Stimulated activated naive CD8-positive, alpha-beta T cell treated with anti-CD3 and anti-CD28 coated beads, Interleukin-15, amount 100 ng/mL, for 72 hours (primary cell): ENCODE data around the gene SOAT2.

Experiments
- ATAC-seq: fragments of 150-1000 bp; cut with Tn5 transposase; 2 replicates; pipeline ENCODE4 v1.10.0; 2021; ENCODE audit warnings: mild to moderate bottlenecking, moderate library complexity
- DNase-seq, 2 donors: peaks; one replicate each; pipeline ENCODE4 v3.0.0; 2021 to 2022
- H3K27ac Mint-ChIP-seq, 2 donors: one replicate each; pipeline ENCODE4 v1.8.0; 2022; ENCODE audit warnings: mild to moderate bottlenecking in 2 of 2, mixed read lengths in 2 of 2, moderate library complexity in 2 of 2
- H3K27me3 Mint-ChIP-seq: one replicate; pipeline ENCODE4 v1.8.0; 2022; ENCODE audit warnings: mixed read lengths
- H3K4me1 Mint-ChIP-seq: one replicate; pipeline ENCODE4 v1.8.0; 2022; ENCODE audit warnings: mild to moderate bottlenecking, mixed read lengths
- H3K4me3 Mint-ChIP-seq, 2 donors: one replicate each; pipeline ENCODE4 v1.8.0; 2022; ENCODE audit warnings: mild to moderate bottlenecking in 2 of 2, mixed read lengths in 2 of 2, moderate library complexity in 1 of 2
- H3K9me3 Mint-ChIP-seq, 2 donors: one replicate each; pipeline ENCODE4 v1.8.0; 2022; ENCODE audit warnings: mixed read lengths in 2 of 2

The SOAT2 gene

DNA sequence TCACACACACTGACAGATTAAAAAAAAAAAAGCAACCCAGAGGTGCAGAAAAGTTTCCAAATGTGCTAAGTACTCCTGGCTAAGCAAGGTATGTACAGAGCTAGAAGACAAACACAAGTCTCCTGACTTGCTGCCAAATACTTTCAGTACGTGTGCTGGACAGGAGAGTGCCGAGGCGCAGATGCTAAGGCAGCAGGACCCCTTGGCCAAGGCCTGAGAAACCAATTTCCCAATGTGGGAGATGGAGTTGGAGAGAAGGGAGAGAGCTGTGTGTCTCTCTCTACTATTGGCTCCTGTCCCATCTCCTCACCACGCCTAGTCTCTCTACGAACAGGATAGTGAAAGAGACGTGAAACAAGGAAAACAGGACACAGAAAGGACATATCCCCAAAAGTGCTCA is 29.4 kb upstream of the SOAT2 start:
- Mint-ChIP-seq H3K4me3 (no peak overlapping the region), H3K27me3 (no peaks in the 10 kb centered on the region), H3K4me1 (peaks cover 70% of the 10 kb centered on the region), H3K27ac (no peak overlapping the region), H3K9me3 (no peaks in the 10 kb centered on the region)
- ATAC-seq (no peak), DNase-seq (no peak)

DNA sequence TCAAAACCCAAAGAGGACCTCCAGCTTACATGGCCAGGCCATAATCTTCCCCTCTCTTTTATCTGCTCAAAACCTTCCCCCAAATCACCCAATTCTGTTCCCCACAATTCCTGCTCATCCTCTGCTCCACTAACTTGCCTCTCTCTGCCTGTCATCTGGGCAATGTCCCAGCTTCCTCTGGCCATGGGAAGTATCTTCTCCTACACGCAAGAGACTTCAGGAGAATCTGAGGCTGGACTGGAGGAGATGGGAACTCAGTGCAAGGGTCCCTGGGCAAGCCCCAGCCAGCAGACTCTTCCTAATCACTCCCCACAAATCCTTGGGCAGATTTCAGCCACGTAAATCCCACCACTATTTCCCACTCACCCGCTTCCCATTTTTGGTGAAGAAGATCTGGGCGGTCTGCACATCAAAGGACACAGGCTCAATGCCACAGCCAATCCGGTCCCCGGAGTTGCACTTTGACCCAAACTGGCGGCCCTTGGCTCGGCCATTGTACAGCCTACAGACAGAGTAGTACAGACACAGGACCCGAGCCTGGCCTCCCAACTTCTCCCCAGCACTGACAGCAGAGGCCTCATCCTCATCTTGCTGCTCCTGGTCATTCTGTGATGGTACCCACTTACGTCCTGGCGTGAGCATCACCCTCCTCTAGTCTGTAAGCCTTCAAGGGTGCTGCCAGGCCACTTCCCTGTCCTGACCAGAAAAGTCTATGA is 28.8 kb upstream of the SOAT2 start:
- H3K27me3 Mint-ChIP-seq: no peaks in the 10 kb centered on the region
- peak overlapping the region in 1 of 2 donors; percentile 5 for H3K27ac Mint-ChIP-seq
- no peak overlapping the region for H3K4me3 Mint-ChIP-seq
- ATAC-seq: no peak
- DNase-seq: no peak
- peaks cover 68% of the 10 kb centered on the region for H3K4me1 Mint-ChIP-seq
- H3K9me3 Mint-ChIP-seq: no peaks in the 10 kb centered on the region

DNA sequence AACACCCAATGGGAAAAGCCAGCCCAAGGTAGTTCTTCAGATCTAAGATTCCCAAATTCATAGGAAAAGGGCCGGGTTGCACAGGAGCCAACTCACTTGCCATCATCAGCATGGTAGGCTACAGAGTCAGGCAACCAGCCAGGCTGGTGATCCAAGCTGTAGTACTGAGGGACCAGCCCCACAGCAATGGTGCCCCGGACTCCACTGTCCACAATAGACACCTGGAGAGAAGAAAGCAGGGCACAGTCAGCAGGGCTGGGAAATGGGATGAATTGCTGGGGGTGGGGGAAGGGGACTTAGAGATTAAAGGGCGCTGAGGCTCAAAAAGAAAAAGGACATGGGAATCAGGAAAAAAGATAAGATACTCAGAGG is 28.3 kb upstream of the SOAT2 start:
- Mint-ChIP-seq H3K27me3 (no peaks in the 10 kb centered on the region), H3K4me3 (no peak overlapping the region), H3K4me1 (peaks cover 70% of the 10 kb centered on the region), H3K27ac (peak overlapping the region in 1 of 2 donors; percentile 75), H3K9me3 (no peaks in the 10 kb centered on the region)
- DNase-seq (no peak), ATAC-seq (no peak)

DNA sequence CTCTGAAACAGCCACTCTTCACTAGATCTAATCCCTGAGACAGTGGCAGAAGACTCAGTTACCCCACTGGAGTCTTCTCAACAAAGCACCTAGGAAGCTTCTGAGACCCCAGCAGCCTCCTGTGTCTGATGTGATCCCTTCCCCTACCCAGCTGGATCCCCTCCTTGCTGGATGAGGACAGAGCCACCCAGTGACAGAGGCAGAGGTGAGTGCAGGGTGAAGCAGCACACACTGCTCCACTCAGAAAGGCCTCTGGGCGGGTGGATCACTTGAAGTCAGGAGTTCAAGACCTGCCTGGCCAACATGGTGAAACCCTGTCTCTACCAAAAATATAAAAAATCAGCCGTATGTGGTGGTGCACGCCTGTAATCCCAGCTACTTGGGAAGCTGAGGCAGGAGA is 26.8 kb upstream of the SOAT2 start:
- no peaks in the 10 kb centered on the region for H3K9me3 Mint-ChIP-seq
- ATAC-seq (no peak), DNase-seq (no peak)
- H3K4me1 Mint-ChIP-seq: peaks cover 68% of the 10 kb centered on the region
- H3K27ac Mint-ChIP-seq: peak overlapping the region in 1 of 2 donors; percentile 39
- H3K27me3 Mint-ChIP-seq: no peaks in the 10 kb centered on the region
- H3K4me3 Mint-ChIP-seq: no peak overlapping the region

DNA sequence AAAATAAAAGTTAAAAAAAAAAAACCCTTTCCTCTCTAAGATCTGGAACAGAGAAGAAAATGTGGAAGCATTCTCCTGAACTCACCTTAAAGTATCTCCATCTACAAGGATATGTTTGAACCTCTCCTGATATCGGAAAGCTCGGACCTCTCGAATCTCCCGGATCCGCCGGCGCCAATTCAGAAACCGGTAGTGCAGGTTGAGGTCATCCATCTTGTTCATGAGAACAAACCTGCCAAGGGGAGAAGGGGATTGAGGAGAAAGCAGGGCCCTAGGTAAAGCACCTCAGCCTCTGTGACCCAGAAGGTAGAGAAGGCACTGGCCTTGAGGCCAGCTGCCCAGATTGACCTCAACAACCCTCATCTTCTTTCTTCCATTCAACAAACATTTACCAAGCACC is 26.3 kb upstream of the SOAT2 start:
- DNase-seq (no peak), ATAC-seq (no peak)
- peaks cover 64% of the 10 kb centered on the region for H3K4me1 Mint-ChIP-seq
- no peaks in the 10 kb centered on the region for H3K27me3 Mint-ChIP-seq
- peak overlapping the region in 1 of 2 donors; percentile 28 for H3K4me3 Mint-ChIP-seq
- H3K9me3 Mint-ChIP-seq: no peaks in the 10 kb centered on the region
- no peak overlapping the region for H3K27ac Mint-ChIP-seq

DNA sequence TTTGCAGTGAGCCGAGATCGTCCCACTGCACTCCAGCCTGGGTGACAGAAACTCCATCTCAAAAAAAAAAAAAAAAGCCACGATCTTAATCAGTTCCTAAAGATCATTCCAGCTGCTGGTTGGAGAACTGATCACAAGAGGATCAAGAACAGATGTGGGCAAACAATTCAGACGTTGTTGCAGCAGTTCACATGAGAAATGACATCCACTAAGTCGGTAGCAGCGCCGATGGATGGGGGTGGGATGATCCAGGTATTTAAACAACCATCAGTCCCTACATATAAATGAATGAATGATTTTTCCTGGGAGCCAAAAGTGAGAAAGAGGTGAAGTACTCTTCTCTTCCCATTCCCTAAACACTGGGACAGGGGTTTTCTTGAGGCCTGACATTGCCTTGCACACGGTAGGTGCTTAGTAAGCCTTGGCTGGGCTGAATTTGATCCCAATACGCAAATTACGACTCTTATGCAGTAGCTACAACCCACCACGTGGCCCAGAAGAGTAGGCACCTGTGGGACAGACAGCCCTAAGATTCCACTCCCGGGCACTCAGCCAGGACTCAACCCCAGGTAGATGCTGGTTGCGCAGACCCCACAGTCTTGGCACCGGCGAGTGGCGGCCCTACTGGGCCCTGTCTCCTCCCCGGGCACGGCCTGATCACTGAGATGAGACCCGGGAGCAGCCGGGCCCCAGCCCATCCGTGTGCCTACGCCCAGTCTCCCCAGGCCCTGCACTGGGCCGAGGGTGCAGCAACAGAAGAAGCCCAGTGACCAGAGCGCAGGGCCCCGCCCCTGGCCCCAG is 24.7 kb upstream of the SOAT2 start:
- ATAC-seq (peak; percentile 58), DNase-seq (peak in 1 of 2 donors; percentile 63)
- peaks cover 52% of the 10 kb centered on the region for H3K4me1 Mint-ChIP-seq
- peak overlapping the region; percentile 97 to 99 for H3K27ac Mint-ChIP-seq
- H3K9me3 Mint-ChIP-seq: no peaks in the 10 kb centered on the region
- peak overlapping the region; percentile 83 to 97 for H3K4me3 Mint-ChIP-seq
- no peaks in the 10 kb centered on the region for H3K27me3 Mint-ChIP-seq

DNA sequence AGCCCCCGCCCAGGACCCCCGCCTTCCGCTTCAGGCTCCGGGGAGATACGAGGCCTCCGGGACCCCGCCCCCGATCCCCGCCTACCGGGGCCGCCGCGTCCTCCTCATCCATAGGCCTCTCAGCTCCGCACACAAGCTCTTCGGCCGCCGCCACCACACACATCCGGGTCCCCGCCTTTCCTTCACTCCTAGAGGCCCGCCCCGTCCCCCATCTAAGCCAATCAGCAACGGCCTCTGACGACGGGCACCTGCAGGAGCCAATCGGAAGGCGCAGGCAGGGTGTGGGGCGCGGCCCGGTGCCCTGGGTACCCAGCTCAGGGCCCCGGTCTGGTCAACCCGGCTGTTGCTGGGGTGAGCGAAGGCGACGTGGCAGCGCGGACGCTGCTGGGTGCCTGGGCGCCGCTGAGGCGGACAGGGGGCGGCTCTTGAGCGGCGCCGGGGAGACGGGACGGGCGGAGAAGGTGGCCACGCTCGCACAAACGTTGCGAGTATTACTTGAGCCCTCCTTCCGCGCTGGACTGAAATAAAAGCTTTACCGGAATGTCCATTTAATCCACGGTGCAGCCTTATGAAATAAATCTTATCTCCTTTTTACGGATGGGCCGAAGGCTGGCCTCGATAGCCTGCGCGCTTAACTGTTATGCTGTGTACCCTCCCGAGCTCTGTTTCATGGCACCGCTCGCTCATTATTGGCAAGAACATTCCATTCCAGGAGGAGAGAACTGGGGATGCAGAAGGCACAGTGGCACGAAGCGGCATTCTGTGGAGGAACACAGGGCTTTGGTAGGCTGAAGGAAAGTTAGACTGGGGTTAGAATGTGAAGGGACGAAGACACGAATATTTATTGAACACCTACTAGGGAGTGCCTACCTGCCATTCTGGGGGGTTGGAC is 23.8 kb upstream of the SOAT2 start, which contains the start of gene SPRYD3:
SPRYD3 (minus strand) TSS at position 165 of the 892 bp plus-strand sequence; CDS start at position 108, 57 bp downstream.
- Mint-ChIP-seq H3K4me1 (peaks cover 44% of the 10 kb centered on the region), H3K27ac (peak within 1 kb of the TSS; percentile 97 to 99), H3K27me3 (no peaks in the 10 kb centered on the region), H3K4me3 (peak within 1 kb of the TSS; percentile 83 to 97), H3K9me3 (no peaks in the 10 kb centered on the region)
- DNase-seq: peak; percentile 98
- peak; percentile 98 for ATAC-seq

DNA sequence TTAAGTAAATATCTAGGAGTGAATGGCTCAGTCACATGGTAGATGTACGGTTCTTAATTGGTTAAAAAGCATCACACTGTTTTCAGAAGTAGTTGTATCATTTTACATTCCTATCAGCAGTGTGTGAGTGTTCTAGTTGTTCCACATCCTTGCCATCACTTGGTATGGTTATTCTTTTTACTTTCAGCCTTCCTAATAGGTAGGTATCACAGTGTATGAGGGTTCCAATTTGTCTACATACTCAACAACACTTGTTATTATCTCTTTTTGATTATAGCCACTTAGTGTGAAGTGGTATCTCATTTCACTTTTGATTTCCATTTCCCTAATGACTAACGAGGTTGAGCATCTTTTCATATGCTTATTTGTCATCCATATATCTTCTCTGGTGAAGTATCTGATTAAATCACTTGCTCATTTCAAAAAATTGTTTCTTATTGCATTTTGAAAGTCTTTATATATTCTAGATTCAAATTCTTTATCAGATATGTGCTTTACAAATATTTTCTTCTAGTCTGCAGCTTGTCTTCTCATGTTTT is 20.6 kb upstream of the SOAT2 start:
- Mint-ChIP-seq H3K27me3 (no peaks in the 10 kb centered on the region), H3K4me3 (no peak overlapping the region), H3K4me1 (peaks cover 13% of the 10 kb centered on the region), H3K27ac (peak overlapping the region in 1 of 2 donors; percentile 55), H3K9me3 (no peaks in the 10 kb centered on the region)
- DNase-seq (no peak), ATAC-seq (no peak)

DNA sequence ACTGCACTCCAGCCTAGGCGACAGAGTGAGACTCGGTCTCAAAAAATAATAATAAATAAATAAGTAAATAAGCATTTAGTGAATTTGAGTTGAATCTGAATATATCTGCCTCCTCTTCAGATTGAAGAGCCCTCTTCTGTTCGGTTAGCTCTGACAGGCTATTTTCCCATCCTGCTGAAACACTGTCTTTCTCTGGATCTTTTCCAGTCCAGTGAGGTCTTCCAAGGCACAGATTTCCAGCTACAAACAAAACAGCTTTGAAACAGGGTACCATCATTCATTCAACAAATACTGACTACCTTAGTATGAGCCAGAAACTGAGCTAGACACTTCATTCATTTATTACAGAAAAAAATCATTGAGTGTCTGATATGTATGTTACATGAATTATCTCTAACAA is 16.9 kb upstream of the SOAT2 start:
- Mint-ChIP-seq H3K4me3 (no peak overlapping the region), H3K4me1 (no peaks in the 10 kb centered on the region), H3K9me3 (no peaks in the 10 kb centered on the region), H3K27ac (no peak overlapping the region), H3K27me3 (no peaks in the 10 kb centered on the region)
- ATAC-seq: no peak
- no peak for DNase-seq

DNA sequence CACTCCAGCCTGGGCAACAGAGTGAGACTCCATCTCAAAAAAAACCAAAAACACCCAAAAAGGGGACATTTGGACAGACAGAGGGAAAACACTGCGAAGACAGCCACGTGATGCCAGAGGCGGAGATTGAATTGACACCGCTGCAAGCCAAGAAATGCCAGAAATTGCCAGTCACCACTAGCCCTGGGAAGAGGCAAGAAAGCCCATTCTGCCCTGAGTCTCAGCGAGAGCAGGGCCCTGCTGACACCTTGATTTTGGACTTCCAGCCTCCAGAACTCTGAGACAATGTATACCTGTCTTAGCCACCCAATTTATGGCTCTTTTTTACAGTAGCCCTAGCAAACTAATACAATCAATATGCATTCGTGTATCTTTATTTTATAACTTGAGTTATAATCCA is 13.2 kb upstream of the SOAT2 start:
- no peak for ATAC-seq
- no peak for DNase-seq
- H3K27me3 Mint-ChIP-seq: no peaks in the 10 kb centered on the region
- no peak overlapping the region for H3K4me3 Mint-ChIP-seq
- peaks cover 12% of the 10 kb centered on the region for H3K4me1 Mint-ChIP-seq
- H3K9me3 Mint-ChIP-seq: no peaks in the 10 kb centered on the region
- no peak overlapping the region for H3K27ac Mint-ChIP-seq

DNA sequence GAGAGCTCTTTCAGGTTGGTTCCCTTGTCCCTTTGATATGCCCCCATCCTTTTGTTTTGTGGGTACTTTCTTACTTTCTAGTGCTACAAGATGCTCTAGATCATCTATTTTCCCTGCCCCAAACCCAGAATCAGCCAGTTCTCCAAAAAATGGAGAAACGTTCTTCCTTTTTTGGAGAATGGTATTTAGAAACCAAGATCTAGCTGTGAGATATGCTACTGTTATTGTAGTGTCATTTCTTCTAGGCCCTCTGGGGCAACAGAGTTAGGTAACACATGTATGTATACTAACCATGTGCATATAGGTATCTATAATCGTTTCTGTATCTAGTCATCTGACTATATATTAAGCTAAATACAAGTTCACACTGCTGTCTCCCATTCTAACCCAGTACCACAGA is 12.7 kb upstream of the SOAT2 start:
- H3K4me3 Mint-ChIP-seq: no peak overlapping the region
- no peak for DNase-seq
- H3K4me1 Mint-ChIP-seq: peaks cover 12% of the 10 kb centered on the region
- no peaks in the 10 kb centered on the region for H3K27me3 Mint-ChIP-seq
- no peaks in the 10 kb centered on the region for H3K9me3 Mint-ChIP-seq
- no peak for ATAC-seq
- no peak overlapping the region for H3K27ac Mint-ChIP-seq

DNA sequence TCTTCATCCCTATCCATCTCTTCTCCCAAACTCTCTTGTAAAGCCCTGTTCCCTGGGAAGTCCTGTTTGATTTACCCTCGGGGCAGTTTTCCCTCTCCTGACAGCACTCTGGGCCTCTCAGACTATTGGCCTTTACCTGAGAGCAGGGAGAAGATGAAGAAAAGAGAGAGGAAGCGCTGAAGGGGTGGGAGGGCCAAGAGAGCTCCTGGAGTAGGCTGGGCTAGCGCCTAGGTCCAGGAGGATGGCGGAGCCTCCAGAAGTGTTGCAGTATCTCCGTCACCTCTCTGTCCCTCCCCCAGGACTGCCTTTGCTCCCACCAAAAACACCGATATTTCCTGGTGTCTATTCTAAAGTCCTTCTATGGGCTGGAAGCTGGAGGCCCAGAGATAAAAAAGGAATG is 11.5 kb upstream of the SOAT2 start:
- Mint-ChIP-seq H3K4me3 (no peak overlapping the region), H3K9me3 (no peaks in the 10 kb centered on the region), H3K27ac (no peak overlapping the region), H3K4me1 (peaks cover 19% of the 10 kb centered on the region), H3K27me3 (peaks cover 7% of the 10 kb centered on the region)
- ATAC-seq (no peak), DNase-seq (no peak)

DNA sequence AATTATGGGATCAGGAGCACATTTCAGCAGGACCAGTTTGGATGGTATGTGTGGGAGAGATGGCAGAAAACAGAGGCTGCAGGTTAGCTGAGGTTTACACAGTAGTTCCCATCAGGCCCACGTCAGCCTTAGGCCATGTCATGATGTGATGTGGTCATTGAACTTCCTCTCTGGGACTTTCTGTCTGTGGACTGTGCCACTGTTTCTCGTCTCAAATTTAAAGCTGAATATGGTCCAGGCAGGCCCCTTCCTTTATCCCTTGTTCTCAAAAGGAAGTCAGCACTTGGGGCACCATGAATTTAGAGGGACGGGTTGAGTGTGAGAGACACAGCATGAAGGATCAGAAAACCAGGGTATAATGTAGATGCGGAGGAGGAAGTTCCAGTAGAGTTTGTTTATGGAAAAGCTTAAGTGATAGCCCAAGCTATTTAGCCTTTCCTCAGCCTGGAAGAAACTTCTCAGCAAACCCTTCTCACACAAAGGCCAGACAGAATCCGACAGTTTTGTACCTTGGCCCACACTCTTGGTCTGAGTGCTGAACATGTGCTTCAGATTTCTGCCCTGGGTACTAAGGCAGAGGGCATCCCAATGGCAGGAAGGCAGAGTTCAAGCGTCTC is 9.4 kb upstream of the SOAT2 start:
- peaks cover 40% of the 10 kb centered on the region for H3K4me1 Mint-ChIP-seq
- no peak overlapping the region for H3K4me3 Mint-ChIP-seq
- DNase-seq (no peak), ATAC-seq (no peak)
- no peaks in the 10 kb centered on the region for H3K9me3 Mint-ChIP-seq
- H3K27ac Mint-ChIP-seq: peak overlapping the region in 1 of 2 donors; percentile 23
- peaks cover 15% of the 10 kb centered on the region for H3K27me3 Mint-ChIP-seq

DNA sequence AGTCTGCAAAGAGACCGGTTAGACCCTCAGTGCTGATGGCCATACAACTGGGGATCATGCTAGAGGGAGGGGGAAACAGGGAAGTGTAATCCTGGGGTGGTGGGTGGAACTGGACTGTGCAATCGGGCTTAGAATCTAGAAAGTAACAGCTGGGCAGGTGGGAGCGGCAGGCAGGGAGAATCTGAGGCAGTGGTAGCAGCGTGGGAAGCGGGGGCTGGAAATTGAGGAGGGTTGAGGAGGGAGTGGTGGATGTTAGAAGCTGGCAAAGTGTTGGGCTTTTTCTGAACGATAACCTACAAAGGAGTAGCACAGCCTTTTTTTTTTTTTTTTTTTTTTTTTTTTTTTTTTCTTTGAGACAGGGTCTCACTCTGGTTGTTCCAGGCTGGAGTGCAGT is 8.9 kb upstream of the SOAT2 start:
- Mint-ChIP-seq H3K9me3 (no peaks in the 10 kb centered on the region), H3K4me3 (no peak overlapping the region), H3K4me1 (peaks cover 45% of the 10 kb centered on the region), H3K27me3 (peaks cover 15% of the 10 kb centered on the region), H3K27ac (no peak overlapping the region)
- DNase-seq: no peak
- ATAC-seq: no peak
